T-helper 1 cell treated with Interleukin-12 subunit alpha and Interleukin-12 subunit beta and Interleukin-4 antibody, amounts not matched to agents 30 μg/mL and 1 μg/mL, for 36 hours (primary cell): ENCODE results near the gene NEUROD2.

Experiments used
- H3K27ac Mint-ChIP-seq: one replicate; pipeline ENCODE4 v1.8.0; 2021; ENCODE audit warnings: mild to moderate bottlenecking, mixed read lengths
- H3K27me3 Mint-ChIP-seq: one replicate; pipeline ENCODE4 v1.8.0; 2021; ENCODE audit warnings: low read depth, mixed read lengths
- H3K36me3 Mint-ChIP-seq: one replicate; pipeline ENCODE4 v1.8.0; 2021; ENCODE audit warnings: low read depth, mixed read lengths
- H3K4me1 Mint-ChIP-seq: one replicate; pipeline ENCODE4 v1.8.0; 2021; ENCODE audit warnings: low read depth, mixed read lengths
- H3K4me3 Mint-ChIP-seq: one replicate; pipeline ENCODE4 v1.8.0; 2021; ENCODE audit warnings: mild to moderate bottlenecking, moderate library complexity, mixed read lengths
- H3K9me3 Mint-ChIP-seq: one replicate; pipeline ENCODE4 v1.8.0; 2021; ENCODE audit warnings: mixed read lengths

The NEUROD2 gene

DNA sequence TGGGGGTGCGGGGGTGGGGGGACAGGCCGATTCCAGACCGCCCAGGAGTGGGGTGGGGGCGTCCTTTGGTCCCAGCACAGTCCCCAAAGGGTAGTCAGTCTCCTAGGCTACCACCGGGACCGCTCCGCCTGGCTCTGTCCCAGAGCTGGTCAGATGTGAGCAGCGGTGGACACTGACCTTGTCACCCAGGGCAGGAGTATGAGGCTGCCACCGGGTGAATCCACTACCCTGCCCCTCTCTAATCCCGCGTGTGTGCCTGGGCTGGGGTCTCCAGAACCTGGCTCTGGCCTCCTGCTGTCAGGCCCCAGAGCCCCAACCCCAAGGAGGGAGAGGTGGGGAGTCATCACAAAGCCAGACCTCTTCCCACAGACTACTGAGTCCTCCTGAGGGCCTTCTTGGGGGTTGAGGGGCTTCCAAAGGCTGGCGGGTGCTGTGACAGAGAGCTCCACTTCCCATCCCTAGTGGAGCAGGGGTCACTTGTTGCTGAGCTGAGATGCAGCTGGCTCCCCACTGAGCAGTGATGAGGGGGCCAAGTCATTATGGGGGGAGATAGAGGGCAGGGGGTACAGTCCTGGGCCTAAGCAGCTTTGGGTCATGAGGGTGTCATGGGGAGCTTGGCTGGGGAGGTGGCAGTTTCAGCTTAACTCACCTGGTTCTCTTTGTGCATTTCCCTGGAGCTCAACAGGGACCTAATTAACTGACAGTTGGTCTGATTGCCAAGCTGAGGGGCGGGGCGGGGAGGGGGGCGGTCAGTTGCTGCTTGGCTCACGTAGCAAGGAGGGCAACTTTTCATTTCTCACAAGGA is 20.2 kb upstream of the NEUROD2 start:
- Mint-ChIP-seq H3K9me3 (no peaks in the 10 kb centered on the region), H3K27me3 (peaks cover 69% of the 10 kb centered on the region)

GRCh38 chr17:39627047-39627711 is 19.5 kb upstream of the NEUROD2 start:
- H3K4me3 Mint-ChIP-seq: no peak overlapping the region
- H3K27me3 Mint-ChIP-seq: peaks cover 69% of the 10 kb centered on the region
- no peaks in the 10 kb centered on the region for H3K36me3 Mint-ChIP-seq
- H3K4me1 Mint-ChIP-seq: peaks cover 25% of the 10 kb centered on the region
- H3K27ac Mint-ChIP-seq: no peak overlapping the region
- no peaks in the 10 kb centered on the region for H3K9me3 Mint-ChIP-seq

More for the DNA sequence above, 20.2 kb upstream of the NEUROD2 start:
- Mint-ChIP-seq H3K4me1 (peaks cover 21% of the 10 kb centered on the region), H3K36me3 (no peaks in the 10 kb centered on the region), H3K4me3 (no peak overlapping the region), H3K27ac (no peak overlapping the region)

DNA sequence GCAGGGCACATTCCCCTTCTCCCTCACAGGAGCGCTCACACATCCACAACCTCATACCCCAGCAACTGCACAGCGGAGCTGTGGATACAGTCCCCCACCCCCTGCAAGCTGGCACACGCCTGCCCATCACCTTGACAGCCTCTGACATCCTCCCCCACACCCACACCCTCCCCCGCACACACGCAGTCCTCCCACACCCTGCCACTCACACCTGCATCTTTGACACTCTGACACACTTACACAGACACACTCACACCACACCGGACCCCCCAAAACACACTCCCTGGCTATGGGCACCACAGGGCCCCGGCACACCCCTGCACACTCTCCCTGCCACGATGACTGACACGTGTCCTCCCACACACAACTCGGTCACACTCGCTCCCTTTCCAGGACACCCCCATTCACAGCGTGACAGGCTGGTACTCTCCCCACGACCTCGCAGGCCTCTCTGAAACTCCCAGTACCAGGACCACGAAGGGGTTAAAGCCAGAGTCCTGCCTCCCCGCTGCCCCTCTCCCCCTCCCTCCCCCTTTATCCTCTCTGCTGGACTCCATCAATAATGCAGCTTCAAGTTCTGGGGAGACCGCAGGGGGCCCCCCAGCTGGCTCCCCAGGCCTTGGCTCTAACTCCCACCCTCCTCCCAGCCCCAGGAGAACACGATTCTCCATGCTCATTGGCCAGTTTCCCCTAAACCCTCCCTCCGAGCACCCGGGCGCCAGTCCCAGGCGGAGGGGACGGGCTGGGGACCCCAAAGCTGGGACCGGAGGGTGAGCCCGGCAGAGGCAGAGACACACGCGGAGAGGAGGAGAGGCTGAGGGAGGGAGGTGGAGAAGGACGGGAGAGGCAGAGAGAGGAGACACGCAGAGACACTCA is 18.7 kb upstream of the NEUROD2 start, which contains the start of gene PPP1R1B:
PPP1R1B (plus strand) TSS at position 782 of the 876 bp plus-strand sequence. CDS start 441 bp downstream, outside the sequence.
- Mint-ChIP-seq H3K27ac (no peak within 1 kb of the TSS), H3K27me3 (peaks cover 67% of the 10 kb centered on the region), H3K36me3 (no peaks in the 10 kb centered on the region), H3K9me3 (no peaks in the 10 kb centered on the region), H3K4me3 (no peak within 1 kb of the TSS), H3K4me1 (peaks cover 24% of the 10 kb centered on the region)

DNA sequence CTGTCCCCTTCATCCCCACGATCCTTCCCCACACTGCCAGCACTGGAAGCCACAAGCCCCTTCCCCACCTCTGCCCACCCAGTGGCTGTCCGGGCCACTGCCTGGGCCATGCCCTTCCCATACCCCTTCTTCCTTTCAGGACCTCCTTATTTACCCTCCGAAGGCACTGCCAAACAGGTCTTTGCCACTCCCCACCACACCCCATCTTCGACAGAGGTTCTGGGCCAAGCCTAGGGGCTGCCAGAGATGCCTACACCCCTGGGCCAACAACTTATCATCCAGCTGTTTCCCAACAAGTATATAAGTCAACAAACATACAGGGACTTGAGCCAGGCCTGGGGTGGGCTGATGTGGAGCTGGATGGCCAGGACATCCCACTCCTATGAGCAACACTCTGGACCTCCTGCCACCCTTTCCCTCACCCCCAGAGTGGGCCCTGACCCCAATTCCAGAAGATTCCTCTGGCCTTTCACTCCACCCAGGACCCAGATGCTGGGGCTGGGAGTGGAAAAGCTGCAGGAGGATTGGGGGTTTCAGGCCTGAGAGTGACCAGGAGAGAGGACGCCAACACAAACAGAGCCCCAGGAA is 17.6 kb upstream of the NEUROD2 start:
- Mint-ChIP-seq H3K27me3 (peaks cover 65% of the 10 kb centered on the region), H3K36me3 (no peaks in the 10 kb centered on the region), H3K4me1 (peaks cover 21% of the 10 kb centered on the region), H3K9me3 (no peaks in the 10 kb centered on the region), H3K4me3 (no peak overlapping the region), H3K27ac (no peak overlapping the region)

DNA sequence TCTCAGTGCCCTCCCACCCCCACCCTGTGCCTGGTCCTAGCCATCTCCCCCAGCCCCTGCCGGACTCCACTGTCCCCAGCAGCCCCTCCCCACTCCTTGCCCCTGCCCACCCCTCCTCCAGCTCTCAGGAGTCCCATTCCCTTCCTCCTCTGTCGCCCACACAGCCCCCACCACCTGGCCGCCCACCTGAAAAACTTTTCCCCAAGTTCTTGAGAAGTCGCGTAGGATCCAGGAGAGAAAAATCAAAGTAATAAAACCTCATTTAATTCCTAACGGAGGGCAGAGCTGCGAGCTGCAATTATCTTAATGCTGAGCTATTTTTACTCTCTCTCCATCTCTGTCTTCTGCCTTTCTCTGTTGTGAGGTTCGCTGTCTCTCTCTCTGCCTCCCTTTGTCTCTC is 16.6 kb upstream of the NEUROD2 start:
- Mint-ChIP-seq H3K9me3 (no peaks in the 10 kb centered on the region), H3K27ac (no peak overlapping the region), H3K4me1 (peaks cover 21% of the 10 kb centered on the region), H3K27me3 (peaks cover 68% of the 10 kb centered on the region), H3K4me3 (no peak overlapping the region), H3K36me3 (no peaks in the 10 kb centered on the region)

GRCh38 chr17:39623356-39623950 is 15.7 kb upstream of the NEUROD2 start:
- H3K9me3 Mint-ChIP-seq: no peaks in the 10 kb centered on the region
- H3K4me3 Mint-ChIP-seq: no peak overlapping the region
- peaks cover 68% of the 10 kb centered on the region for H3K27me3 Mint-ChIP-seq
- no peak overlapping the region for H3K27ac Mint-ChIP-seq
- H3K36me3 Mint-ChIP-seq: no peaks in the 10 kb centered on the region
- peaks cover 21% of the 10 kb centered on the region for H3K4me1 Mint-ChIP-seq

GRCh38 chr17:39622380-39623006 is 14.8 kb upstream of the NEUROD2 start:
- H3K9me3 Mint-ChIP-seq: no peaks in the 10 kb centered on the region
- peaks cover 63% of the 10 kb centered on the region for H3K27me3 Mint-ChIP-seq
- peak overlapping the region; percentile 37 for H3K27ac Mint-ChIP-seq
- no peaks in the 10 kb centered on the region for H3K36me3 Mint-ChIP-seq
- H3K4me3 Mint-ChIP-seq: peak overlapping the region; percentile 72
- H3K4me1 Mint-ChIP-seq: peaks cover 21% of the 10 kb centered on the region

DNA sequence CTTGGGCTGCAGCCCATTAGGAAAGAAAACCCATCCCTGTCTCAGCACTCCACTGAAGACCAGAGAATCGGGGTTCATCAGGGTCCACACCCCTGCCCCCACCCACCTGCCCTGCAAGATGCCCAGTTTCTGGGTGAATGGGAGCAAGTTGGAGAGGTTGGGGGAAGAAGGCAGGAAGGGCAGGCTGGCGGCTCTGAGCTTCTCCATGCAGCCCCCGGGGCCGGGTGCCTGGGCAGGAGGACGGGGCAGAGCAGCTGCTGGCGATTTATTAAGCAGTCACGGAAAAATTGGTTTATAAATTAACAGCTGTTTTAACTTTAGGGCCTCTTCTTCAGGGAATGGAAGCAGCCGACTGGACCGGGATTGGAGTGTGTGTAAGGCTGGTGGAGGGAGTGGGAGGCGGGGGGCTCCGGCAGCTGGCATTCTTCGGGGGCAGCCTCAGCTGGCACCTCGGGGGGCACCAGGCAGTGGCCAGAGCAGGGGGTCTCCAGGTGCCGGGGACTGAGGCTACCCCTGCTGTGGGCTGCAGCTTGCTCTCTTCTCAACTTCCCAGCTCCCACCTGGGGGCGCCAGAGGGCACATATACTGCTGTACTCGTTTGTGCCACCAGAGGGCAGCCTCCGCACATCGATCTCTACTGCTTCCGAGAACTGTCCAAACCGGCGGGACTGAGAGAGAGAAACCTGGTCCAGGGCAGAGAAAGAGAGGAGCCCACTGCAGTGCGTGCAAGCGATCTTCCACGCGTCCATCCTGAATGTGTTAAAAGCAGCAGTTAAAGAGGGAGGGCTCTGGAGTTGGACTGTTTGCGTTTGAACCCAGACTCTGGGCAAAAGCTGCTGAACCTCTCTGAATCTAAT is 14.0 kb upstream of the NEUROD2 start:
- H3K4me3 Mint-ChIP-seq: peak overlapping the region; percentile 72
- H3K27me3 Mint-ChIP-seq: peaks cover 67% of the 10 kb centered on the region
- H3K36me3 Mint-ChIP-seq: no peaks in the 10 kb centered on the region
- peaks cover 21% of the 10 kb centered on the region for H3K4me1 Mint-ChIP-seq
- H3K9me3 Mint-ChIP-seq: no peaks in the 10 kb centered on the region
- peak overlapping the region; percentile 37 for H3K27ac Mint-ChIP-seq

GRCh38 chr17:39619786-39620101 is 12.0 kb upstream of the NEUROD2 start:
- H3K36me3 Mint-ChIP-seq: no peaks in the 10 kb centered on the region
- no peak overlapping the region for H3K27ac Mint-ChIP-seq
- H3K27me3 Mint-ChIP-seq: peaks cover 67% of the 10 kb centered on the region
- peaks cover 16% of the 10 kb centered on the region for H3K4me1 Mint-ChIP-seq
- H3K4me3 Mint-ChIP-seq: no peak overlapping the region
- H3K9me3 Mint-ChIP-seq: no peaks in the 10 kb centered on the region

DNA sequence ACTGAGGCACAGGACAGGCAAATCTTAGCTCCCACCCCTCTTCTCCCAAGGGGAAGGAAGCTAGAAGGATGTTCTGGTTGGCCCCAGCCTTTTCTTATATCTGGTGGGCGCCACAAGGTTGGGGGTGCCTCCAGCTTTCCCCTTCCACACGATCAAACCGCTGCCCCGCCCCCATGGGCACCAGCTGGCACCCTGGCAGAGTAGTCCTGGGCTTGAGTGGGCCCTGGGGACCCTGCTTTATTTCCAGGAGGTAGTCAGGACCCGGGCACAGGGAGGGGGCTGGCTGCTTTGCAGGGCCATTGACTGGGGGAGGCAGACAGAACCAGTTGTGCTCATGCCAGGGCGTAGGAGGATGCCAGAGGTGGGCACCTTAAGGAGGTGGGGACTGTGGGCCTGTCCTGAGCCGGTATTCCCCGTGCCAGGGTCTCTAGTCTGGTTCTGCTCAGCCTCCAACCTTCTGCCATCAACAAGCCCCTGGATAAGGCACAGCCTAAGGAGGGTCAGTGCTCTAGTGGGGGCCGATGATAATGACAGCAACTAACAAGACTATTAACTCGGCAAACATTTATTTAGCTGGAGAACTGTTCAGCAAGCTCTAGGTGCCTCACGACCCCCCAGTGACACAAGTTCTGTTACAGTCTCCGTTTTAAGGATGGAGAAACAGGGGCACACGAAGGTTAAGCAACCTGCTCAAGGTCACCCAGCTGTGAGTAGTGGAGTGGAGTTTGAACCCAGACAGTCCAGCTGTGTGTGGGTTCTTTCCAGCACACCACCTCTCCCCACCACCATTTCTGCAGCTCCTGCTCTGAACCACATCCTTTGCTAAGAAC is 11.5 kb upstream of the NEUROD2 start:
- Mint-ChIP-seq H3K4me3 (no peak overlapping the region), H3K4me1 (peaks cover 16% of the 10 kb centered on the region), H3K9me3 (no peaks in the 10 kb centered on the region), H3K27ac (no peak overlapping the region), H3K36me3 (no peaks in the 10 kb centered on the region), H3K27me3 (peaks cover 68% of the 10 kb centered on the region)

- H3K4me3 Mint-ChIP-seq: peak overlapping the region; percentile 53
- H3K9me3 Mint-ChIP-seq: no peaks in the 10 kb centered on the region
- peaks cover 12% of the 10 kb centered on the region for H3K4me1 Mint-ChIP-seq
- no peak overlapping the region for H3K27ac Mint-ChIP-seq
- H3K36me3 Mint-ChIP-seq: no peaks in the 10 kb centered on the region
- H3K27me3 Mint-ChIP-seq: peaks cover 64% of the 10 kb centered on the region
Measured at GRCh38 chr17:39618246-39618913, 10.7 kb upstream of the NEUROD2 start.
